Bronchial epithelial cell (primary cell): ENCODE measurements around the gene RRAS2. TPM values are rescaled to one million over a fixed set of nuclear protein-coding genes. Genes with fewer than 3 reads are reported as not detected.
"Not testable (repeated sequence)": the region's sequence is repeated elsewhere in the genome, so short reads cannot be mapped to it uniquely, and the experiment has no call there.

Source experiments
- DNase-seq: peaks from one replicate; pipeline ENCODE4 v3.0.0-alpha.2; 2010; ENCODE audit warnings: low read depth
- FAIRE-seq: peaks from 2 replicates; lab custom pipeline; 2011; peaks lifted over from hg19 to GRCh38; lab: Jason Lieb, UNC
- H3K27me3 ChIP-seq: 2 replicates; pipeline ENCODE4 v1.5.1; 2011; ENCODE audit warnings: low read length; ENCODE audit not compliant: control insufficient read depth, insufficient read depth
- H3K36me3 ChIP-seq: 2 replicates; pipeline ENCODE4 v1.5.1; 2011; ENCODE audit warnings: low read length; ENCODE audit not compliant: control insufficient read depth, insufficient read depth
- H3K4me3 ChIP-seq: 2 replicates; pipeline ENCODE4 v1.5.1; 2011; ENCODE audit warnings: mild to moderate bottlenecking, low read depth, low read length, control low read depth
- total RNA-seq: library from RNA; depleted of rRNA; stranded (reverse); fragments of >200 nt; gene quantifications from 2 replicates; pipeline ENCODE4 v1.2.1, GENCODE V29; 2014
- TF ChIP-seq, protein P1 (sequence below): IDR thresholded peaks from 2 replicates; pipeline ENCODE4 v1.5.1; 2011; ENCODE audit warnings: mild to moderate bottlenecking, moderate library complexity, low read length, control low read depth, inconsistent platforms; ENCODE audit not compliant: insufficient read depth, severe bottlenecking

RRAS2 gene
- total RNA-seq, 1 donor from 2014 or later: 235 TPM

- Histone ChIP-seq H3K27me3 (no peaks in the 10 kb centered on the region), H3K36me3 (no peaks in the 10 kb centered on the region), H3K4me3 (peak overlapping the region; percentile 74)
- DNase-seq (no peak), FAIRE-seq (no peak)
- TF ChIP-seq, protein P1, sequence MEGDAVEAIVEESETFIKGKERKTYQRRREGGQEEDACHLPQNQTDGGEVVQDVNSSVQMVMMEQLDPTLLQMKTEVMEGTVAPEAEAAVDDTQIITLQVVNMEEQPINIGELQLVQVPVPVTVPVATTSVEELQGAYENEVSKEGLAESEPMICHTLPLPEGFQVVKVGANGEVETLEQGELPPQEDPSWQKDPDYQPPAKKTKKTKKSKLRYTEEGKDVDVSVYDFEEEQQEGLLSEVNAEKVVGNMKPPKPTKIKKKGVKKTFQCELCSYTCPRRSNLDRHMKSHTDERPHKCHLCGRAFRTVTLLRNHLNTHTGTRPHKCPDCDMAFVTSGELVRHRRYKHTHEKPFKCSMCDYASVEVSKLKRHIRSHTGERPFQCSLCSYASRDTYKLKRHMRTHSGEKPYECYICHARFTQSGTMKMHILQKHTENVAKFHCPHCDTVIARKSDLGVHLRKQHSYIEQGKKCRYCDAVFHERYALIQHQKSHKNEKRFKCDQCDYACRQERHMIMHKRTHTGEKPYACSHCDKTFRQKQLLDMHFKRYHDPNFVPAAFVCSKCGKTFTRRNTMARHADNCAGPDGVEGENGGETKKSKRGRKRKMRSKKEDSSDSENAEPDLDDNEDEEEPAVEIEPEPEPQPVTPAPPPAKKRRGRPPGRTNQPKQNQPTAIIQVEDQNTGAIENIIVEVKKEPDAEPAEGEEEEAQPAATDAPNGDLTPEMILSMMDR: no peak
These were observed 583 bp upstream of the RRAS2 start for GRCh38 chr11:14359501-14360031.

DNA sequence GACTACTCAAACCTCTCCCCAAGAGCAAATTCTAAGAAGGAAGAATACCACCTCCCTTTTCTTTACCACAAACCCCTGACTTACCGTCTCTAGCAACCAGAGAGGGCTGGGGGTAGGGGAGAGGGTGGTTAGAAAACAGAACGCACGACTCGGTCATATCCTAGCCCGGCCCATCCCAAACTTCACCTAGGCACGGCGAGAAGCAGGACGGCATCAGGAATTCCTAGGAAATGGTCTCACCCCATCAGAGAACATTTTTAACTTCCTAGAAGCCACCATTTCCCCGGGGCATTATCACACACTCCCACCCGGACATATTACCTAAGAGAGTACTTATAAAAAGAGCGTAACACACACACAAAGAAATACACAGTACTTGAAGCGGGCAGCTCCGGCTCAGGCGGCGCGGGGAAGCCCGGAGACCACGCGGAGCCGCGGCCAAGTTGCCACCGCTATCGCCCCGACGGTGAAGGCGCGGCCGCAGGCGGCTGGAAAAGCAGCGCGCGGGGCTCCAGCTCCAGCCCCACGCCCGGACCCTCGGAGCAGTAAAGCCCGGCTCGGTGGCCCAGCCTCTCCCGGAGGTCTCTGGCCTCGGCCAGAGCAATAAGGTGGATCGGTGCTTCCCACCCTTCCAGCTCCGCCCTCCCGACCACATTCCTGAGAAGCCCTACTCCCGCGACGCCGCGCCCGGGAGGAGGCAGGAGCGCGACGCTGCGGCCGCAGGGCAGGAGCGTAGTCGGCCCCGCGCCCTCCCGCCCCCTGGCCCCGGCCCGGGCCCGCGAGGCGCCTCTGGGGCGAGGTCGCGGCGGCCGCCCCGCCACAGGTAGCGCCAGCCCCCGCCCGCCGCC is 878 bp downstream of the RRAS2 start:
- TF ChIP-seq, protein P1: no peak
- peak overlapping the region; percentile 74 for H3K4me3 ChIP-seq
- no peaks in the 10 kb centered on the region for H3K27me3 ChIP-seq
- no peak for FAIRE-seq
- DNase-seq: peak; percentile 45
- H3K36me3 ChIP-seq: no peaks in the 10 kb centered on the region

- FAIRE-seq (no peak), DNase-seq (no peak)
- Histone ChIP-seq H3K27me3 (no peaks in the 10 kb centered on the region), H3K4me3 (no peak overlapping the region), H3K36me3 (no peaks in the 10 kb centered on the region)
- TF ChIP-seq, protein P1: no peak
These were observed 2.6 kb downstream of the RRAS2 start for GRCh38 chr11:14356342-14356741.

GRCh38 chr11:14354604-14355003 is 4.4 kb downstream of the RRAS2 start:
- FAIRE-seq, H3K36me3 ChIP-seq, DNase-seq, H3K4me3 ChIP-seq, H3K27me3 ChIP-seq: not testable (repeated sequence)

DNA sequence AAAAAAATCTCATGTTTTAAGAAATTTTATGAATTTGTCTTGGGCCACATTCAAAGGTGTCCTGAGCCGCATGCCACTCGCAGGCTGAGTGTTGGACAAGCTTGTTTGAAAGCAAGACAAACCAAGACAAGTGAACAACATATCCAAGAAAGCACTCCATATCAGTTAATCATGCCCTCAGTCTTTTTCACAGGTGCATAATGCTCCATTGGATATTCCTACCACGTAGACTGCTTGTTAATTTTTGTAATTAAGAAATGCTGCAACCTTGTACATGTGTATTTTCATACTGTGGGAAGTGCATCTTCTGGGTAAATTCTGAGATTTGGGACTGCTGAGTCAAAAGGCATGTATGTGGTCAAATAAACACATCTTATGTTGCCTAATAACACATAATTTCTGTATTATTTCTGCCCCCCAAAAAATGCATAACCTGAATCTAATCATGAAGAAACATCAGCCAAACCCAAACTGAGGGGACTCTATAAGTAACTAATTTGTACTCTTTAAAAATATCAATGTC is 8.2 kb downstream of the RRAS2 start:
- no peak for DNase-seq
- no peak for FAIRE-seq
- Histone ChIP-seq H3K4me3 (no peak overlapping the region), H3K36me3 (no peaks in the 10 kb centered on the region), H3K27me3 (no peaks in the 10 kb centered on the region)
- TF ChIP-seq, protein P1: no peak

GRCh38 chr11:14350215-14350614 is 8.8 kb downstream of the RRAS2 start:
- no peak for DNase-seq
- TF ChIP-seq, protein P1: no peak

More at GRCh38 chr11:14350215-14350614, 8.8 kb downstream of the RRAS2 start:
- no peak for FAIRE-seq
- Histone ChIP-seq H3K27me3 (no peaks in the 10 kb centered on the region), H3K4me3 (no peak overlapping the region), H3K36me3 (no peaks in the 10 kb centered on the region)
